AG04450 (cell line): Measurements from ENCODE around the gene TEC. TPM values are rescaled to one million over a fixed set of nuclear protein-coding genes. Genes with fewer than 3 reads are reported as not detected.

Source experiments
- CTCF ChIA-PET: fragments of 300-600, 350-600 bp; formaldehyde crosslinking; extraction: SDS; loops from one replicate; lab custom pipeline; 2022; ENCODE audit warnings: antibody characterized with exemption, inconsistent platforms; lab: Charles Lee
- POLR2A ChIA-PET: fragments of 350-600 bp; formaldehyde crosslinking; extraction: SDS; loops from one replicate; lab custom pipeline; 2021; ENCODE audit warnings: antibody characterized with exemption, inconsistent platforms; lab: Yijun Ruan, JAX
- DNase-seq: peaks from one replicate; pipeline ENCODE4 v3.0.0-alpha.2; 2011; ENCODE audit warnings: low read depth, low spot score
- H3K27ac ChIP-seq: one replicate; pipeline ENCODE4 v1.5.1; 2012; ENCODE audit warnings: low read depth, low read length, control low read depth
- H3K27me3 ChIP-seq: one replicate; pipeline ENCODE4 v1.6.0; 2012; ENCODE audit warnings: low read length; ENCODE audit not compliant: control insufficient read depth, insufficient read depth
- H3K4me3 ChIP-seq: 2 replicates; pipeline ENCODE4 v1.5.1; 2011; ENCODE audit warnings: mild to moderate bottlenecking, low read depth, low read length, control low read depth
- H3K9me3 ChIP-seq: 2 replicates; pipeline ENCODE4 v1.5.1; 2012; ENCODE audit warnings: low read length; ENCODE audit not compliant: control insufficient read depth, insufficient read depth
- polyA plus RNA-seq: library from polyadenylated mRNA; depleted of rRNA; stranded (reverse); fragments of >200 nt; gene quantifications from 2 replicates; pipeline ENCODE4 v1.2.3, GENCODE V29; 2011
- TF ChIP-seq, protein P1 (sequence below): IDR thresholded peaks from 2 replicates; pipeline ENCODE4 v1.5.1; 2011; ENCODE audit warnings: low read depth, low read length, control low read depth, inconsistent platforms

The TEC gene
- polyA plus RNA-seq, 1 experiment = 0.21 TPM

DNA sequence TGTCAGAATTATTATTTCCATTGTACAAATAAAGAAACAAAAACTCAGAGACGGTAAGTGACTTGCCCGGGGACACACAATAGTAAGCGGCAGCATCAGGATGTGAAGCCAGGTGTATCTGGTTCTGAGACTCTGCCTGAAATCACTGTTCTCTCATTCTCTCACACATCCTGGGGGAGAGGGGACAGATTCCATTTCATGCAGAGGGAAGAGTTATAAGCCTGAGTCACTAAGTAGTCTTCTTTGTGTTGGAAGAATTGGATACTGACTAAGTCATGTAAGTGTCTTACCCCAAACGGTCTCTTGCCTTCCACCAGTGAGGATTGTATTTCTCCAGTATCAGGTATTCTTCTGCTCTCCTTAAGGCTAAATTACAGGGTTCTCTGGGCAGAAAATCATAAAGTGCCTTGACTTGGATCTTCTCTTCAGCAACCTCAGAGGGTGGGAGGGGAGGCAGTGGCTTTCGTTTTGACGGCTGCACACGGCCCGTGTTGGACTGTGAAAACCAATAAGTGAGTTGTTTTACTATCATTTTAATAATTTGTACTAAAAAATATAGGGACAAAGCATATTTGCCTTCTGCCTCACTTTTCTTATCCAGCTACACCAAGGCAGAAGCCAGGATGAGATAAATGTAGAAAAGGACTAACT is 157.5 kb downstream of the TEC start:
- POLR2A ChIA-PET = no interaction called here

DNA sequence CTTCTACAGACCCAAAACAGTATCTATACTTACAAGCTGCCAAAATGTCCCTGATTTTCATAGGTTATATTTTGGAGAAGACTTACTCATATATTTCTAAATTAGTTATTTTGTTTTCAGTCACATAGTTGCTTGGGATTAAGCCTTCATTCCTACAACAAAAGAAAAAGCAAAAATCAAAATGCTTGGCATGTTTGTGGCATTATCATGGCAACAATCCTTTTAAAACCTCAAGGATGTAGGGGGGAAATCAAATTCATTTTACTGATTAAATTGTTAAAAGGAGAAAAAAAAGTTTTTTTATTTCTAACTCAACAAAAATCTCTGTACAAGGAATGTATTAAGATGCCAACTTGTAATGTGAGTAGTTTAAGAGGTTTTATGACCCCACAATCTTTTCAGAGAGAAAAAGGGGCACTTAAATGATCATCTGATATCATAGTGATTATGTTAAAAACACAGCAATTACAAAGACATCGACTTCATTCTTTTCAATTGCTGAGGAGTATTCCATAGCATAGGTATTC is 159.1 kb downstream of the TEC start:
- CTCF ChIA-PET = interaction anchor here (1.6 to 2.3 kb wide), 2 partner anchors 12 to 23 kb away, joined by 6 to 7 read pairs; no protein-coding TSS in a partner anchor
- Histone ChIP-seq H3K27me3 (no peaks in the 10 kb centered on the region), H3K27ac (no peak overlapping the region), H3K4me3 (no peak overlapping the region), H3K9me3 (no peaks in the 10 kb centered on the region)
- TF ChIP-seq, protein P1, sequence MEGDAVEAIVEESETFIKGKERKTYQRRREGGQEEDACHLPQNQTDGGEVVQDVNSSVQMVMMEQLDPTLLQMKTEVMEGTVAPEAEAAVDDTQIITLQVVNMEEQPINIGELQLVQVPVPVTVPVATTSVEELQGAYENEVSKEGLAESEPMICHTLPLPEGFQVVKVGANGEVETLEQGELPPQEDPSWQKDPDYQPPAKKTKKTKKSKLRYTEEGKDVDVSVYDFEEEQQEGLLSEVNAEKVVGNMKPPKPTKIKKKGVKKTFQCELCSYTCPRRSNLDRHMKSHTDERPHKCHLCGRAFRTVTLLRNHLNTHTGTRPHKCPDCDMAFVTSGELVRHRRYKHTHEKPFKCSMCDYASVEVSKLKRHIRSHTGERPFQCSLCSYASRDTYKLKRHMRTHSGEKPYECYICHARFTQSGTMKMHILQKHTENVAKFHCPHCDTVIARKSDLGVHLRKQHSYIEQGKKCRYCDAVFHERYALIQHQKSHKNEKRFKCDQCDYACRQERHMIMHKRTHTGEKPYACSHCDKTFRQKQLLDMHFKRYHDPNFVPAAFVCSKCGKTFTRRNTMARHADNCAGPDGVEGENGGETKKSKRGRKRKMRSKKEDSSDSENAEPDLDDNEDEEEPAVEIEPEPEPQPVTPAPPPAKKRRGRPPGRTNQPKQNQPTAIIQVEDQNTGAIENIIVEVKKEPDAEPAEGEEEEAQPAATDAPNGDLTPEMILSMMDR = no peak
- POLR2A ChIA-PET = no interaction called here
- DNase-seq = no peak

More for the DNA sequence above, 157.5 kb downstream of the TEC start:
- Histone ChIP-seq H3K27me3 (no peaks in the 10 kb centered on the region), H3K4me3 (no peak overlapping the region), H3K9me3 (no peaks in the 10 kb centered on the region), H3K27ac (no peak overlapping the region)
- CTCF ChIA-PET = no interaction called here
- TF ChIP-seq, protein P1 = no peak
- DNase-seq = no peak

DNA sequence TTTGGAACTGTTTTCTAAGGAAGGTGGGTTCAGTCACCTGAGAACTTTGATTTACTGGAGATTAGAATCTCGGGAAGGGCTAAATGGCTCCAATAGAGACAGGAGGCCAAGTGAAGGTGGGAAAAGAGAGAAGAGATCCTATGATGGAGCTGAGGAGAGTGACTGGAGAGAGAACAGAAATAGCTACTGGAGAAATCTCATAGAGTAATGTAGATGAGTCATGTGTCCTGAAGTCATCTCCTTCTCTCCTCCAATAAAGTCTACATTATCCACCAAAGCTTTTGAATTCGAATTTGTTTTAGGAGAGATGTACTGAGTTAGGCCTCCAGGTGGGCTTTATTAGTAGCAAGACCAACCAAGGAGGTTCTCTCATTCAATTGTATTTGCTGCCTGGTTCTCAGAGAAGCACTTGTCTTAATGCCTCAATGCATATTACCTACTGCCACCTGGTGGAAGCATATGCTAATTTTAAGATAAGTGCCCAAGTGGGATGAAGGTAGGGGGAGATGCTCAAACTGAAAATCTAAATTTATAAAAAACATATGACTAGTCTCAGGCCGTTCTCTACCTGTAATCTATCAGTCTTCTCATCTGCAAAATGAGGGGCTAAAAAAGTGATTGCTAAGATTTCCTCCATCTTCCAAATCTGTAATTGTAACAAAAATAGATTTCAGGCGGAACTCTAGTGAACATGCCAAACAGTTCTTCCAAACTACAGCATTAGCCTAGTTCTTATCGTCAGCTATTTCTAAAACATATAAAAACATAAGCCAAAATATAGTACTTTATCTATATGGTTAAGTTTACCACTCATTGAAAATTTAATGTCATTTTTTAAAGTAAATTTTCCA is 160.0 kb downstream of the TEC start:
- H3K27me3 ChIP-seq = no peaks in the 10 kb centered on the region
- POLR2A ChIA-PET = no interaction called here
- no peak for DNase-seq
- CTCF ChIA-PET = interaction anchor here (1.0 to 2.3 kb wide), 9 partner anchors 11 to 201 kb away, joined by 3 to 9 read pairs (median 4); no protein-coding TSS in a partner anchor
- TF ChIP-seq, protein P1 = peak; percentile 67
- no peaks in the 10 kb centered on the region for H3K9me3 ChIP-seq
- H3K4me3 ChIP-seq = no peak overlapping the region
- no peak overlapping the region for H3K27ac ChIP-seq

DNA sequence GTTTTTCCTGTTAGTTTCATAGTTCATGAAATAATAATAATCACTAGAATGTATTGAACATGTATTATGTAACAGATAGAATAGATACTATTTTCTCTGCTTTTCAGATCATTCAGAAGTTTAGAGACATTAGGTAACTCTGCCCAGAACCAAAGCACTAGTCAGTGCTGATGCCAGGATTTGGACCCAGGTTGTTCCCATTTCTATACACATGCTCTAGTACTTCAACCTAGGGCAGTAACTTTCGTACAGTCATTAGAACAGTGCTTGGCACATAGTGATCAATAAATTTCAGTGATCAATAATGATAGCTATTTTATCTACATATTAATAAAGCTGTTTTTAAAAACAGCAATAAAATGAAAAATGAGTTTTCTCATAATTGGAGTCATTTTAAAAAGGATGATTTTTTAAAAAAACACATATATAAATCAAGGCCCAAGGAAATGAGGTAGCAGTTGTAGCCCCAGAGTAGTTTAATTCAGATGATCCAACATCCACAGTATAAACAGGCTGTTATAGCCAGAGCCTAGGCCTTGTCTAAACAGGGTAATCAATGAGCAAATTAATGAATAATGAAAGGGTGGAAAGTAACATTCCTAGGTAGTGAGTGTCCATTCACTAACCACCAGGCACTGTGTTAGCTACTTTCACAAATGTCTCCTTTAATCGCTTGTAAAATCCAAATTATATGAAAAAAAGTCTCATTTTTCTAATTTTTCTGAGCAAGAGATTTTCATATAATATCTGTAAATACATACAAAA is 161.1 kb downstream of the TEC start:
- Histone ChIP-seq H3K9me3 (no peaks in the 10 kb centered on the region), H3K27me3 (no peaks in the 10 kb centered on the region), H3K4me3 (no peak overlapping the region), H3K27ac (no peak overlapping the region)
- POLR2A ChIA-PET = no interaction called here
- CTCF ChIA-PET = interaction anchor here (0.7 to 2.3 kb wide), 7 partner anchors 10 to 1743 kb away, joined by 3 to 9 read pairs (median 5); no protein-coding TSS in a partner anchor
- TF ChIP-seq, protein P1 = no peak
- no peak for DNase-seq
